ENCODE data around the gene TAS1R1.

Gene TAS1R1

GRCh38 chr1:6508154-6508815 lies 46.8 kb upstream of the TAS1R1 start:
- no peak overlapping the region for H3K27ac ChIP-seq
- H3K4me3 ChIP-seq (ENCODE audit: low read depth, low read length): no peak overlapping the region
- in situ Hi-C loops (cut with HindIII; ENCODE audit: low pct_ligation_motif_present, low sequenced_read_pairs): no loop called here
- DNase-seq: no peak
- no peaks in the 10 kb centered on the region for H3K27me3 ChIP-seq (replicated peaks)
- TF ChIP-seq, protein P1, sequence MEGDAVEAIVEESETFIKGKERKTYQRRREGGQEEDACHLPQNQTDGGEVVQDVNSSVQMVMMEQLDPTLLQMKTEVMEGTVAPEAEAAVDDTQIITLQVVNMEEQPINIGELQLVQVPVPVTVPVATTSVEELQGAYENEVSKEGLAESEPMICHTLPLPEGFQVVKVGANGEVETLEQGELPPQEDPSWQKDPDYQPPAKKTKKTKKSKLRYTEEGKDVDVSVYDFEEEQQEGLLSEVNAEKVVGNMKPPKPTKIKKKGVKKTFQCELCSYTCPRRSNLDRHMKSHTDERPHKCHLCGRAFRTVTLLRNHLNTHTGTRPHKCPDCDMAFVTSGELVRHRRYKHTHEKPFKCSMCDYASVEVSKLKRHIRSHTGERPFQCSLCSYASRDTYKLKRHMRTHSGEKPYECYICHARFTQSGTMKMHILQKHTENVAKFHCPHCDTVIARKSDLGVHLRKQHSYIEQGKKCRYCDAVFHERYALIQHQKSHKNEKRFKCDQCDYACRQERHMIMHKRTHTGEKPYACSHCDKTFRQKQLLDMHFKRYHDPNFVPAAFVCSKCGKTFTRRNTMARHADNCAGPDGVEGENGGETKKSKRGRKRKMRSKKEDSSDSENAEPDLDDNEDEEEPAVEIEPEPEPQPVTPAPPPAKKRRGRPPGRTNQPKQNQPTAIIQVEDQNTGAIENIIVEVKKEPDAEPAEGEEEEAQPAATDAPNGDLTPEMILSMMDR (IDR thresholded peaks at IDR 0.05; ENCODE audit: low read depth, low read length, missing control alignments): no peak
- no peaks in the 10 kb centered on the region for H3K36me3 ChIP-seq (replicated peaks)

DNA sequence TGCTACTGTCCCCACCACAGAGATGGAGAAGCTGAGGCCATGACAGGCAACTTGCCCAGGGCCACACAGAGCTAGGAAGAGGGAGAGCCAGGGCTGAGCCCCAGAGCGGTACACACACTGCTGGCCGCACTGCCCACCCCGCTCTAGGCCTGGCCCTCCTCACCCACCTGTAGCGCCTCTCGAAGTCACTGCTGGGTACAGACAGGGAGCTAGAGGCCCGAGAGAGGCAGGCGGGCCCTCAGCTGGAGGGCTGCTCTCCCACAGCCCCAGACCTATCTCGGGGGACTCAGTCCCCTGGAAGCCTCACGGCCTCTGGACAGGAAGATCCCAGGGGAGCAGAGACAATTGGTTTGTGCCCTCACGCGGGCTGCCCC lies 46.3 kb upstream of the TAS1R1 start:
- in situ Hi-C loops (cut with HindIII; ENCODE audit: low pct_ligation_motif_present, low sequenced_read_pairs): no loop called here
- Histone ChIP-seq H3K36me3 (replicated peaks) (no peaks in the 10 kb centered on the region), H3K27me3 (replicated peaks) (no peaks in the 10 kb centered on the region), H3K4me3 (ENCODE audit: low read depth, low read length) (no peak overlapping the region), H3K27ac (no peak overlapping the region)
- no peak for DNase-seq
- TF ChIP-seq, protein P1 (IDR thresholded peaks at IDR 0.05; ENCODE audit: low read depth, low read length, missing control alignments): no peak

- no peaks in the 10 kb centered on the region for H3K36me3 ChIP-seq (replicated peaks)
- H3K4me3 ChIP-seq (ENCODE audit: low read depth, low read length): no peak overlapping the region
- TF ChIP-seq, protein P1 (IDR thresholded peaks at IDR 0.05; ENCODE audit: low read depth, low read length, missing control alignments): no peak
- no peak overlapping the region for H3K27ac ChIP-seq
- in situ Hi-C loops (cut with HindIII; ENCODE audit: low pct_ligation_motif_present, low sequenced_read_pairs): no loop called here
- DNase-seq: no peak
- no peaks in the 10 kb centered on the region for H3K27me3 ChIP-seq (replicated peaks)
These were observed 45.7 kb upstream of the TAS1R1 start for GRCh38 chr1:6509220-6509918.

- TF ChIP-seq, protein P1 (IDR thresholded peaks at IDR 0.05; ENCODE audit: low read depth, low read length, missing control alignments): no peak
- in situ Hi-C loops (cut with HindIII; ENCODE audit: low pct_ligation_motif_present, low sequenced_read_pairs): no loop called here
These were observed 45.2 kb upstream of the TAS1R1 start for GRCh38 chr1:6509919-6510291.

GRCh38 chr1:6510493-6510892 lies 44.6 kb upstream of the TAS1R1 start:
- Histone ChIP-seq H3K27ac (no peak overlapping the region), H3K36me3 (replicated peaks) (no peaks in the 10 kb centered on the region), H3K4me3 (ENCODE audit: low read depth, low read length) (no peak overlapping the region), H3K27me3 (replicated peaks) (no peaks in the 10 kb centered on the region)
- TF ChIP-seq, protein P1 (IDR thresholded peaks at IDR 0.05; ENCODE audit: low read depth, low read length, missing control alignments): no peak
- in situ Hi-C loops (cut with HindIII; ENCODE audit: low pct_ligation_motif_present, low sequenced_read_pairs): no loop called here
- DNase-seq: no peak

More at GRCh38 chr1:6509919-6510291, 45.2 kb upstream of the TAS1R1 start:
- DNase-seq: no peak
- H3K4me3 ChIP-seq (ENCODE audit: low read depth, low read length): no peak overlapping the region
- H3K36me3 ChIP-seq (replicated peaks): no peaks in the 10 kb centered on the region
- H3K27me3 ChIP-seq (replicated peaks): no peaks in the 10 kb centered on the region
- H3K27ac ChIP-seq: no peak overlapping the region
